GM12892 (cell line): ENCODE data around the gene TRDMT1.

Source experiments
- POLR2A ChIP-seq: IDR thresholded peaks from 2 replicates; pipeline ENCODE4 v1.6.1; 2011; ENCODE audit warnings: low read depth, low read length, control low read depth
- POLR2AphosphoS5 ChIP-seq: IDR thresholded peaks from 2 replicates; pipeline ENCODE4 v1.6.1; 2011; ENCODE audit warnings: low read depth, low read length, control low read depth
- TAF1 ChIP-seq: IDR thresholded peaks from 2 replicates; pipeline ENCODE4 v1.6.1; 2011; ENCODE audit warnings: low read depth, mild to moderate bottlenecking, control low read depth, low read length, borderline replicate concordance

DNA sequence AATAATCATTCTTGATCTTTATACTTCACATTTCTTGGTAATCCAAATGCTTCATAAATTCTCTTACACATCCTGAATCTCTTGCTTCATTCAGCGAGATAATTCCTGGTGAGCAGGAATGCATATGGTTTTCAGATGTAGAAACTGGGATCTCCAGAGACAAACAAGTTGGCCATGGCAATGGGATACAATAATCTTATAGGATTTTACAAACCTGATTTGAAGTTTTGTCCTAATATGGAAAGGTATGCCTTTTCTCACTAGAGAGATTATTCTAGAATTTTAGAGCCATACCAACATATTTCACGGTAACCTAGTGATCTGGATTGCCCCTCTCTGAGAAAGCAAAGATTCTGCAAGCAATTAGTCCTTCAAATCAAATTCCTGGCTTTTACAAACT, 13.1 kb upstream of the TRDMT1 start:
- TF ChIP-seq POLR2AphosphoS5 (no peak), POLR2A (no peak), TAF1 (no peak)
